WERI-Rb-1 (cell line): Measurements from ENCODE around the gene EMID1.

Source experiments
- DNase-seq: peaks from one replicate; pipeline ENCODE4 v3.0.0-alpha.2; 2020
- H3K27ac ChIP-seq: fragments of 250-450 bp; sonication (Bioruptor Pico); 2 replicates; pipeline ENCODE4 v1.5.1; 2020; ENCODE audit warnings: mild to moderate bottlenecking, moderate library complexity
- H3K27me3 ChIP-seq: fragments of 250-450 bp; sonication (Bioruptor Pico); 2 replicates; pipeline ENCODE4 v1.5.1; 2021; ENCODE audit warnings: mild to moderate bottlenecking, low read depth, moderate library complexity; ENCODE audit not compliant: insufficient read depth, severe bottlenecking
- H3K36me3 ChIP-seq: fragments of 250-450 bp; sonication (Bioruptor Pico); 2 replicates; pipeline ENCODE4 v1.5.1; 2020; ENCODE audit warnings: mild to moderate bottlenecking, moderate library complexity
- H3K4me3 ChIP-seq: 2 replicates; pipeline ENCODE4 v1.5.1; 2011; ENCODE audit warnings: low read depth, mild to moderate bottlenecking, control low read depth, low read length
- H3K9me3 ChIP-seq: fragments of 250-450 bp; sonication (Bioruptor Pico); 2 replicates; pipeline ENCODE4 v1.5.1; 2021; ENCODE audit warnings: mild to moderate bottlenecking, moderate library complexity; ENCODE audit not compliant: severe bottlenecking
- TF ChIP-seq, protein P1 (sequence below): IDR thresholded peaks from 2 replicates; pipeline ENCODE4 v1.5.1; 2011; ENCODE audit warnings: low read depth, mild to moderate bottlenecking, control low read depth, inconsistent platforms, low read length

The EMID1 gene

GRCh38 chr22:29299136-29299900 lies 93.6 kb downstream of the EMID1 start:
- Histone ChIP-seq H3K9me3 (no peaks in the 10 kb centered on the region), H3K36me3 (peaks cover 70% of the 10 kb centered on the region), H3K27ac (no peak overlapping the region), H3K4me3 (no peak overlapping the region), H3K27me3 (no peaks in the 10 kb centered on the region)
- TF ChIP-seq, protein P1, sequence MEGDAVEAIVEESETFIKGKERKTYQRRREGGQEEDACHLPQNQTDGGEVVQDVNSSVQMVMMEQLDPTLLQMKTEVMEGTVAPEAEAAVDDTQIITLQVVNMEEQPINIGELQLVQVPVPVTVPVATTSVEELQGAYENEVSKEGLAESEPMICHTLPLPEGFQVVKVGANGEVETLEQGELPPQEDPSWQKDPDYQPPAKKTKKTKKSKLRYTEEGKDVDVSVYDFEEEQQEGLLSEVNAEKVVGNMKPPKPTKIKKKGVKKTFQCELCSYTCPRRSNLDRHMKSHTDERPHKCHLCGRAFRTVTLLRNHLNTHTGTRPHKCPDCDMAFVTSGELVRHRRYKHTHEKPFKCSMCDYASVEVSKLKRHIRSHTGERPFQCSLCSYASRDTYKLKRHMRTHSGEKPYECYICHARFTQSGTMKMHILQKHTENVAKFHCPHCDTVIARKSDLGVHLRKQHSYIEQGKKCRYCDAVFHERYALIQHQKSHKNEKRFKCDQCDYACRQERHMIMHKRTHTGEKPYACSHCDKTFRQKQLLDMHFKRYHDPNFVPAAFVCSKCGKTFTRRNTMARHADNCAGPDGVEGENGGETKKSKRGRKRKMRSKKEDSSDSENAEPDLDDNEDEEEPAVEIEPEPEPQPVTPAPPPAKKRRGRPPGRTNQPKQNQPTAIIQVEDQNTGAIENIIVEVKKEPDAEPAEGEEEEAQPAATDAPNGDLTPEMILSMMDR = no peak
- no peak for DNase-seq

- no peak for DNase-seq
- no peaks in the 10 kb centered on the region for H3K9me3 ChIP-seq
- no peak overlapping the region for H3K4me3 ChIP-seq
- TF ChIP-seq, protein P1 = no peak
- no peak overlapping the region for H3K27ac ChIP-seq
- H3K27me3 ChIP-seq = no peaks in the 10 kb centered on the region
- peaks cover 59% of the 10 kb centered on the region for H3K36me3 ChIP-seq
Measured at GRCh38 chr22:29300467-29300806, 94.7 kb downstream of the EMID1 start.

- TF ChIP-seq, protein P1 = no peak
- Histone ChIP-seq H3K36me3 (peaks cover 53% of the 10 kb centered on the region), H3K4me3 (no peak overlapping the region), H3K27me3 (no peaks in the 10 kb centered on the region), H3K9me3 (no peaks in the 10 kb centered on the region), H3K27ac (no peak overlapping the region)
- no peak for DNase-seq
Measured at GRCh38 chr22:29300807-29301601, 95.3 kb downstream of the EMID1 start.

- Histone ChIP-seq H3K4me3 (no peak overlapping the region), H3K27me3 (no peaks in the 10 kb centered on the region), H3K36me3 (peaks cover 44% of the 10 kb centered on the region), H3K9me3 (no peaks in the 10 kb centered on the region), H3K27ac (no peak overlapping the region)
- TF ChIP-seq, protein P1 = no peak
- no peak for DNase-seq
Measured at GRCh38 chr22:29301716-29302401, 96.2 kb downstream of the EMID1 start.

DNA sequence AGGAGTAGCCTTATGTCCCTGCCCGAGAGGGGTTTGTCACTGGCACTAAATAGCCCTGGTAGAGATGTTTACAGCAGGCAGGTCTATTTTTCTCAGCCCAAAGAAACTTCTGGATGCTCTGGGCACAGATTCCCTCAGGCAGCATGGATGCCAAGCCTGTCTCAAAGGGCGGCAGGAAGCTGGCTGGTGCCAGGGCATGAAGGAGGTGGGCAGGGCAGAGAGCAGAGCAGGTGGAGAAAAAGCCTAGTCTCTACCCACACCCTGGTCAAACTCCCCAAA lies 96.6 kb downstream of the EMID1 start:
- DNase-seq = no peak
- Histone ChIP-seq H3K36me3 (peaks cover 40% of the 10 kb centered on the region), H3K9me3 (no peaks in the 10 kb centered on the region), H3K4me3 (no peak overlapping the region), H3K27ac (no peak overlapping the region), H3K27me3 (no peaks in the 10 kb centered on the region)
- TF ChIP-seq, protein P1 = no peak
